ENCODE data around the gene NRL.

DNA sequence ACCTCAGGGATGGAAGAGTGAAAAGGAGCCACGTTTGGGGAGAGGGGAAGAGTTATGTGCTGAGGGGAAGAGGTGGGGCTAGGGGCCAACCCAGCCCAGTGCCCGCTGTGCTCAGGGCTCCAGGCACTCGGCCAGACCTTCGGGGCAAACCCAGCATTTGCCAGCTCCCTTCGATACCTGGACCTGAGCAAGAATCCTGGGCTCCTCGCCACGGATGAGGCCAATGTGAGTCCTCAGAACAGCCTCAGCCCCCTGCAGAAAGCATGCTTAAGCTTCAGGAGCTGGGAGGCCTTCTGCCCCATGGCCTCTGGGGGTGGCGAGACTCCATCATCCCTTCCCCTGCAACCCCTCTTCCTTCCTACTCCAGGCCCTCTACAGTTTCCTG is 58.0 kb downstream of the NRL start:
- TF ChIP-seq CTCF (IDR thresholded peaks at IDR 0.05; ENCODE audit: low read depth, low read length) = no peak
- TF ChIP-seq EZH2phosphoT487 (IDR thresholded peaks at IDR 0.05; ENCODE audit: low read depth) = no peak
